WTC11 (cell line): ENCODE measurements around the gene GRIK5.

ENCODE experiments used
- CTCF ChIP-seq: fragments of 200-600 bp; IDR thresholded peaks from 2 replicates; pipeline ENCODE4 v1.8.0; 2022; ENCODE audit warnings: antibody characterized with exemption
- FOXJ3 ChIP-seq: sonication (generic); formaldehyde crosslinking; IDR thresholded peaks from 2 replicates; pipeline ENCODE4 v1.9.0; 2021; ENCODE audit warnings: missing genetic modification reagents, mild to moderate bottlenecking, borderline replicate concordance
- JUN ChIP-seq: sonication (generic); formaldehyde crosslinking; IDR thresholded peaks from 2 replicates; pipeline ENCODE4 v1.8.0; 2023; ENCODE audit warnings: mild to moderate bottlenecking, missing genetic modification reagents
- SOX15 ChIP-seq: fragments of 250-450 bp; sonication (Bioruptor Pico); IDR thresholded peaks from 2 replicates; pipeline ENCODE4 v1.9.0; 2021; ENCODE audit warnings: mild to moderate bottlenecking
- STAT6 ChIP-seq: sonication (generic); formaldehyde crosslinking; conservative IDR thresholded peaks from 2 replicates; pipeline ENCODE4 v1.8.1; 2023; ENCODE audit warnings: mild to moderate bottlenecking, low read depth, missing genetic modification reagents, moderate library complexity
- TCF7 ChIP-seq: sonication (generic); formaldehyde crosslinking; IDR thresholded peaks from 2 replicates; pipeline ENCODE4 v1.8.0; 2022; ENCODE audit warnings: mild to moderate bottlenecking, low read depth, missing genetic modification reagents, moderate library complexity
- TEAD1 ChIP-seq: sonication (generic); formaldehyde crosslinking; IDR thresholded peaks from 2 replicates; pipeline ENCODE4 v1.8.0; 2022; ENCODE audit warnings: mild to moderate bottlenecking, missing genetic modification reagents
- TP53 ChIP-seq: sonication (generic); formaldehyde crosslinking; IDR thresholded peaks from 2 replicates; pipeline ENCODE4 v1.8.1; 2023; ENCODE audit warnings: mild to moderate bottlenecking, missing genetic modification reagents
- ZNF232 ChIP-seq: sonication (generic); formaldehyde crosslinking; IDR thresholded peaks from 2 replicates; pipeline ENCODE4 v1.8.0; 2022; ENCODE audit warnings: mild to moderate bottlenecking, missing genetic modification reagents

GRCh38 chr19:42030645-42031440 lies 39.2 kb downstream of the GRIK5 start:
- TF ChIP-seq STAT6 (CRISPR knock-in tag) (no peak), TEAD1 (no peak), CTCF (no peak), TP53 (no peak), ZNF232 (CRISPR knock-in tag) (no peak), TCF7 (CRISPR knock-in tag) (no peak), FOXJ3 (no peak), SOX15 (CRISPR knock-in tag) (no peak), JUN (CRISPR knock-in tag) (no peak)
